Endodermal cell (in vitro differentiated cells): Measurements from ENCODE around the gene IMP4. TPM values are rescaled to one million over a fixed set of nuclear protein-coding genes. Genes with fewer than 3 reads are reported as not detected.

Source experiments
- DNase-seq: peaks from one replicate; pipeline ENCODE4 v3.0.0-alpha.2; 2017
- H3K27ac ChIP-seq: 2 replicates; pipeline ENCODE4 v1.5.1; 2013; ENCODE audit warnings: mild to moderate bottlenecking, low read depth, low read length, moderate library complexity
- H3K27me3 ChIP-seq: 2 replicates; pipeline ENCODE4 v1.6.1; 2013; ENCODE audit warnings: mild to moderate bottlenecking, low read length, moderate library complexity; ENCODE audit not compliant: insufficient read depth, control insufficient read depth, poor library complexity, severe bottlenecking
- H3K36me3 ChIP-seq: 2 replicates; pipeline ENCODE4 v1.7.0; 2013; ENCODE audit warnings: mild to moderate bottlenecking, low read length, moderate library complexity; ENCODE audit not compliant: control insufficient read depth, insufficient read depth
- H3K4me1 ChIP-seq: one replicate; pipeline ENCODE4 v1.7.0; 2013; ENCODE audit warnings: low read length; ENCODE audit not compliant: control insufficient read depth, insufficient read depth
- H3K4me3 ChIP-seq: 2 replicates; pipeline ENCODE4 v1.5.1; 2013; ENCODE audit warnings: mild to moderate bottlenecking, low read length, moderate library complexity
- H3K9ac ChIP-seq: 2 replicates; pipeline ENCODE4 v1.6.1; 2013; ENCODE audit warnings: mild to moderate bottlenecking, low read length, moderate library complexity; ENCODE audit not compliant: poor library complexity, severe bottlenecking; ENCODE audit errors: extremely low read depth
- H3K9me3 ChIP-seq: 2 replicates; pipeline ENCODE4 v1.6.1; 2013; ENCODE audit warnings: mild to moderate bottlenecking, low read length, moderate library complexity; ENCODE audit not compliant: control insufficient read depth
- H3K27ac Mint-ChIP-seq: 2 replicates; pipeline ENCODE4 v1.8.0; 2020; ENCODE audit warnings: mixed read lengths
- H3K27me3 Mint-ChIP-seq: 2 replicates; pipeline ENCODE4 v1.8.0; 2021; ENCODE audit warnings: mild to moderate bottlenecking, mixed read lengths; ENCODE audit not compliant: insufficient read depth
- H3K36me3 Mint-ChIP-seq: 2 replicates; pipeline ENCODE4 v1.8.0; 2020; ENCODE audit warnings: low read depth, mixed read lengths
- H3K4me1 Mint-ChIP-seq: 2 replicates; pipeline ENCODE4 v1.8.0; 2020; ENCODE audit warnings: mixed read lengths
- H3K4me3 Mint-ChIP-seq: 2 replicates; pipeline ENCODE4 v1.8.0; 2020; ENCODE audit warnings: mild to moderate bottlenecking, moderate library complexity, mixed read lengths
- H3K9me3 Mint-ChIP-seq: 2 replicates; pipeline ENCODE4 v1.8.0; 2020; ENCODE audit warnings: mild to moderate bottlenecking, mixed read lengths
- CTCF ChIP-seq: fragments of 200-600 bp; sonication (generic); conservative IDR thresholded peaks from 2 replicates; pipeline ENCODE4 v1.5.0; 2021; ENCODE audit warnings: antibody characterized with exemption, mild to moderate bottlenecking
- WGBS, 2 experiments: methylation state at CpG; one replicate each; pipeline versions ENCODE4 v1.1.5 to v1.1.7; 2013; ENCODE audit warnings: missing lambda C conversion rate in 2 of 2, mixed read lengths in 1 of 2; ENCODE audit not compliant: insufficient coverage in 1 of 2, insufficient read length in 1 of 2; 5-methylcytosine and 5-hydroxymethylcytosine counted together
- total RNA-seq, 2 donors: library from RNA; stranded (reverse); fragmentation: NEBNext Ultra II Directional in 1 of 2; extraction: Animal tissue kit (Norgen Biotek cat#: 25700) in 1 of 2; gene quantifications; 2 replicates in 1 of 2; 3 replicates in 1 of 2; pipeline ENCODE4 v1.2.1, GENCODE V29; 2021

The IMP4 gene
- total RNA-seq, 2 donors from 2014 or later = 47.1 to 55.1 TPM

DNA sequence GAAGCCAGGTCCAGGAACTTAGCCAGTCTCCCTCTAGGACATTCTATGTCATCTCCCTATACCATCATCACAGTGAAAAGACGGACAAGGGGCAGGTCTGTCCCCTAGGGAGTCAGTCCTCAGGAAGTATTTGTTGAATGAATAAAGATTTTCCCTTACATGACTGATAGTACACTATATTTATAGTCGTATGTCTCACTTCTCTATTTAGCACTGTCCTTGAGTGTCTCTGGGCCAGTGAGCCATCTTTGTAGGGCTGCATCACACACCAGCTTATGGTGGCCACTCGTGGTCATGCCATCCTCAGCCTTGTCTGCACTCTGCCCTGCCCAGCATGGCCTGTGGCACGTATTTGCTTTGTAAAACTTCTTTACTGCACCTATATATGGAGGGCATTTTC lies 38.9 kb downstream of the IMP4 start:
- H3K4me3 ChIP-seq = no peak overlapping the region
- no peaks in the 10 kb centered on the region for H3K27me3 ChIP-seq
- Mint-ChIP-seq H3K9me3 (no peaks in the 10 kb centered on the region), H3K4me1 (peaks cover 3% of the 10 kb centered on the region), H3K36me3 (peaks cover 14% of the 10 kb centered on the region), H3K27ac (no peak overlapping the region), H3K27me3 (no peaks in the 10 kb centered on the region), H3K4me3 (no peak overlapping the region)
- no peak overlapping the region for H3K27ac ChIP-seq
- no peak for DNase-seq
- H3K4me1 ChIP-seq = peaks cover 4% of the 10 kb centered on the region
- WGBS, 2 experiments = 94 to 100% methylated on average over 2 to 4 of the region's 4 CpGs
- no peaks in the 10 kb centered on the region for H3K9me3 ChIP-seq
- no peaks in the 10 kb centered on the region for H3K36me3 ChIP-seq
- no peak for TF ChIP-seq CTCF
- no peak overlapping the region for H3K9ac ChIP-seq

GRCh38 chr2:130382313-130382917 lies 39.7 kb downstream of the IMP4 start:
- Mint-ChIP-seq H3K36me3 (peaks cover 14% of the 10 kb centered on the region), H3K4me3 (no peak overlapping the region), H3K4me1 (peaks cover 10% of the 10 kb centered on the region), H3K27ac (no peak overlapping the region), H3K9me3 (no peaks in the 10 kb centered on the region), H3K27me3 (no peaks in the 10 kb centered on the region)
- Histone ChIP-seq H3K4me1 (peaks cover 3% of the 10 kb centered on the region), H3K27me3 (no peaks in the 10 kb centered on the region), H3K36me3 (no peaks in the 10 kb centered on the region), H3K27ac (no peak overlapping the region), H3K9me3 (no peaks in the 10 kb centered on the region), H3K4me3 (no peak overlapping the region), H3K9ac (no peak overlapping the region)
- 93 to 100% methylated on average over 3 to 8 of the region's 8 CpGs for WGBS, 2 experiments
- DNase-seq = no peak
- no peak for TF ChIP-seq CTCF

DNA sequence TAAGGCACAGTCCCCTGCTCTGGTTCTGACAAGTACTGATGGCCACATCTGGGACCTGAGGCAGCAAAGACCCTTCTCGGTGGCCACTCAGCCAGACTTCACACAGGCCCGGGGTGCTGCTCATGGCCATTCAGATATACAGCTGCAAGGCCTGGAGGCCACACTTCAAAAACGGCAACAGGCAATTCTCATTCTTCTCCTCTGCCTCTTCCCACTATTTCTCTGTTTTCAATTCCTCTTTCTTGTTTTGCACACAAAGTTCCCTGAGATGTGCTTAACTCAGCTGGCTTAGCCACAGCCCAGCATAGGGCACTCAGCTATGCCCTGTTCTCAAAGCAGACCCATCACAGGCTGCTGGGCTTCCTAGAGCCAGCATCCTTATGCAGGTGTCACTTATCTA lies 43.0 kb downstream of the IMP4 start:
- Histone ChIP-seq H3K9ac (no peak overlapping the region), H3K4me3 (no peak overlapping the region), H3K9me3 (no peaks in the 10 kb centered on the region), H3K36me3 (no peaks in the 10 kb centered on the region), H3K27ac (no peak overlapping the region), H3K4me1 (no peaks in the 10 kb centered on the region), H3K27me3 (no peaks in the 10 kb centered on the region)
- peaks cover 11% of the 10 kb centered on the region for H3K36me3 Mint-ChIP-seq
- WGBS, 2 experiments = 94 to 100% methylated on average over 2 to 3 of the region's 3 CpGs
- no peak overlapping the region for H3K27ac Mint-ChIP-seq
- H3K9me3 Mint-ChIP-seq = no peaks in the 10 kb centered on the region
- peaks cover 8% of the 10 kb centered on the region for H3K4me1 Mint-ChIP-seq
- peaks cover 11% of the 10 kb centered on the region for H3K27me3 Mint-ChIP-seq
- no peak for DNase-seq
- no peak for TF ChIP-seq CTCF
- H3K4me3 Mint-ChIP-seq = no peak overlapping the region
